GM23248 (cell line): ENCODE measurements around the gene HSPB3.

Experiments used
- EZH2 ChIP-seq: fragments of 200-600 bp; sonication (generic); IDR thresholded peaks from 2 replicates; pipeline ENCODE4 v1.6.1; 2018; ENCODE audit warnings: antibody characterized with exemption, mild to moderate bottlenecking; ENCODE audit not compliant: insufficient read depth, poor library complexity, severe bottlenecking
- EZH2phosphoT487 ChIP-seq: fragments of 200-600 bp; sonication (generic); IDR thresholded peaks from 2 replicates; pipeline ENCODE4 v1.6.1; 2018; ENCODE audit warnings: antibody characterized with exemption, moderate library complexity, mild to moderate bottlenecking, low read depth; ENCODE audit not compliant: insufficient read depth

DNA sequence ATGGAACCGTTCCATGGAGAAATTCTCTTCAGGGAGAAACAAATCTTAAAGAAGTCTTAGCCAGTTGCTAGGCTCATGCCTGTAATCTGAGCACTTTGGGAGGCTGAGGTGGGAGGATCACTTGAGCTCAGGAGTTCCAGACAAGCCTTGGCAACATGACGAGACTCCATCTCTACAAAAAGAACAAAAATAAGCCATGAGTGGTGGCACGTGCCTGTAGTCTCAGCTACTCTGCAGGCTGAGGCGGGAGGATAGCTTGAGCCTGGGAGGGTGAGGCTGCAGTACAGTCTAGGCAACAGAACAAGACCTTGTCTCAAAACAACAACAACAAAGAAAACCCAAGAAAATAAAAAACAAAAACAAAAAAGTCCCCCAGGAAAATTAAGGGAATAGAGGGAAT is 8.2 kb downstream of the HSPB3 start:
- TF ChIP-seq EZH2: no peak
- TF ChIP-seq EZH2phosphoT487: no peak
